SK-N-MC (cell line): ENCODE results near the gene IL2RG.

Source experiments
- EZH2 ChIP-seq: fragments of 200-600 bp; sonication (generic); IDR thresholded peaks from one replicate; pipeline ENCODE4 v1.6.1; 2017; ENCODE audit warnings: antibody characterized with exemption
- POLR2AphosphoS5 ChIP-seq: IDR thresholded peaks from 2 replicates; pipeline ENCODE4 v1.6.1; 2012; ENCODE audit warnings: mild to moderate bottlenecking, low read depth, low read length, borderline replicate concordance

DNA sequence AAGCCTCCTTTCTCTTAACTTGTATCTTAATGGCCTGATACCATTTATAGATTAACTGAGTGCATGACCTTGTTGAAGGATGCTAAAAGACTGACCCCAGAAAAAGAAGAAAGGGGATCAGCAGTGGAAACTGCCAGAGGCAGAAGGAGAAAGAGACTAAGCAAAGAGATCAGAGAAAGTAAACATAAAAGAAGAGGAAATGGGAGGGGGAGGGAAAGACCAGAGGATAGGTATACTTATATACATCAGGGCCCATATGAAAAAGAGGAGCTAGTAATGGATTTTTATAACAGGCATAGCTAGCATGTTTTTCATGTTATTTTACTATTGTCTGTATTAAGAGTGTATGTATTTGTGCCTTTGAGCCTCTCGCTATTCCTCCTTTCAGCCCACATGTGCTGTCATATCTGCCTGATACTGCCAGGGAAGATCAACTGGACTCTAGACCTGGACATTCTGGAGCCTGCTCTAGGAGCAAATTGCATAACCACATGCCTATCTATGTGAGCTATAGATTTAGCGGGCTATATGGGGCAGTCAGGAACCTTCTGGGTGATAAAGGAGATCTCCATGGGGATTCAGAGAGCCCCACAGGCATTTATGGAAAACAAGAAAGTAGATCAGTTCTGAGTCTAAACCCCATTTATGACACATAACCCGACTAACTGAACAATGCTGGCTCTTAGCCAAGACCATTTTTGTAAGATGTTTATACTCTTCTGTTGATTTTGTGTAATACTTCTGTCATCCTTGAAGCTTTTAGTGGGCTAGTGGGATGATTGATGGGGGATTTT lies 29.9 kb downstream of the IL2RG start:
- TF ChIP-seq EZH2 (no peak), POLR2AphosphoS5 (no peak)
